ENCODE measurements around the gene UCN2. TPM values are rescaled to one million over a fixed set of nuclear protein-coding genes. Genes with fewer than 3 reads are reported as not detected.

The UCN2 gene
- total and polyA plus RNA-seq, 2 experiments from 2014 or later, result 0.95 to 1.1 TPM

DNA sequence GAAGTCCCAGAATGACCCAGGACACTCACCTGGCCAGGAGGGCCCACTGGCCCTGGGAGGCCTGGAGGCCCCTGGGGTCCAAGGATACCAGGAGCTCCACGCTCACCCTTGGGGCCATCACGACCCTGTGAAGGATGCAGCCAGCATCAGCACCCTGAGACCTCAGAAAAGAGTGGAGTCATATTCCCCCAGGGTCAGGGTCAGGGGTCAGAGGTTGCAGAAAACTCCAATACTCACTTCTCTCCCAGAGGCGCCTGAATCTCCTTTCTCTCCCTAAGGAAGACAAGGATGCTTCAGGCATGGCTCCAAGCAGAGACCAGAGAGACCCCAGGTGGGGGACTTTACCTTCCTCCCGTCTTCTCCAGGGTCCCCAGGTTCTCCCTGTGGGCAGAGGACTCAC is 13.1 kb upstream of the UCN2 start:
- Histone ChIP-seq H3K36me3 (peaks cover 17% of the 10 kb centered on the region), H3K27ac (no peak overlapping the region), H3K4me1 (ENCODE audit: low read depth) (no peaks in the 10 kb centered on the region), H3K27me3 (no peaks in the 10 kb centered on the region), H3K4me3 (no peak overlapping the region), H3K9me3 (ENCODE audit: low read depth) (no peaks in the 10 kb centered on the region)
- TF ChIP-seq, protein P1, sequence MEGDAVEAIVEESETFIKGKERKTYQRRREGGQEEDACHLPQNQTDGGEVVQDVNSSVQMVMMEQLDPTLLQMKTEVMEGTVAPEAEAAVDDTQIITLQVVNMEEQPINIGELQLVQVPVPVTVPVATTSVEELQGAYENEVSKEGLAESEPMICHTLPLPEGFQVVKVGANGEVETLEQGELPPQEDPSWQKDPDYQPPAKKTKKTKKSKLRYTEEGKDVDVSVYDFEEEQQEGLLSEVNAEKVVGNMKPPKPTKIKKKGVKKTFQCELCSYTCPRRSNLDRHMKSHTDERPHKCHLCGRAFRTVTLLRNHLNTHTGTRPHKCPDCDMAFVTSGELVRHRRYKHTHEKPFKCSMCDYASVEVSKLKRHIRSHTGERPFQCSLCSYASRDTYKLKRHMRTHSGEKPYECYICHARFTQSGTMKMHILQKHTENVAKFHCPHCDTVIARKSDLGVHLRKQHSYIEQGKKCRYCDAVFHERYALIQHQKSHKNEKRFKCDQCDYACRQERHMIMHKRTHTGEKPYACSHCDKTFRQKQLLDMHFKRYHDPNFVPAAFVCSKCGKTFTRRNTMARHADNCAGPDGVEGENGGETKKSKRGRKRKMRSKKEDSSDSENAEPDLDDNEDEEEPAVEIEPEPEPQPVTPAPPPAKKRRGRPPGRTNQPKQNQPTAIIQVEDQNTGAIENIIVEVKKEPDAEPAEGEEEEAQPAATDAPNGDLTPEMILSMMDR (IDR thresholded peaks at IDR 0.05; ENCODE audit: low read depth, low read length), result no peak
- no peak for DNase-seq (ENCODE audit: low read depth in 1 of 2, low spot score in 1 of 2)

DNA sequence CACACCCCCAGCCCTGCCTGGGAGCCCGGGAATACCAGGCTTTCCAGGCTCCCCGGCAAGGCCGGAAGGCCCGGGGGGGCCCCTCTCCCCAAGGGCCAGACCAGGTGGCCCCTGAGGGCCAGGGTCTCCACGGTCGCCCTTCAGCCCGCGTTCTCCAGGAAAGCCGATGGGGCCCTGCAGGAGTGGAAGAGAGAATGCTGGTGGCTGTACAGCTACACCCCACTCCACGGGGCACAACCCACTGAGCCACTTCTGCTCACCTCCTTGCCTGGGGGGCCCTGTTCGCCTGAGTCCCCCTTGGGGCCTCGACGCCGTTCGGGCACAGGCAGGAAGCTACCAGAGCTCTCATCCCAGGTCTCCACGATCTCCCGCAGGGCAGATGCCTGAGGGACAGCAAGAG is 11.8 kb upstream of the UCN2 start:
- H3K9me3 ChIP-seq (ENCODE audit: low read depth), result no peaks in the 10 kb centered on the region
- H3K36me3 ChIP-seq, result peaks cover 23% of the 10 kb centered on the region
- no peak overlapping the region for H3K4me3 ChIP-seq
- no peaks in the 10 kb centered on the region for H3K4me1 ChIP-seq (ENCODE audit: low read depth)
- TF ChIP-seq, protein P1 (IDR thresholded peaks at IDR 0.05; ENCODE audit: low read depth, low read length), result no peak
- no peak overlapping the region for H3K27ac ChIP-seq
- no peak for DNase-seq (ENCODE audit: low read depth in 1 of 2, low spot score in 1 of 2)
- H3K27me3 ChIP-seq, result no peaks in the 10 kb centered on the region

DNA sequence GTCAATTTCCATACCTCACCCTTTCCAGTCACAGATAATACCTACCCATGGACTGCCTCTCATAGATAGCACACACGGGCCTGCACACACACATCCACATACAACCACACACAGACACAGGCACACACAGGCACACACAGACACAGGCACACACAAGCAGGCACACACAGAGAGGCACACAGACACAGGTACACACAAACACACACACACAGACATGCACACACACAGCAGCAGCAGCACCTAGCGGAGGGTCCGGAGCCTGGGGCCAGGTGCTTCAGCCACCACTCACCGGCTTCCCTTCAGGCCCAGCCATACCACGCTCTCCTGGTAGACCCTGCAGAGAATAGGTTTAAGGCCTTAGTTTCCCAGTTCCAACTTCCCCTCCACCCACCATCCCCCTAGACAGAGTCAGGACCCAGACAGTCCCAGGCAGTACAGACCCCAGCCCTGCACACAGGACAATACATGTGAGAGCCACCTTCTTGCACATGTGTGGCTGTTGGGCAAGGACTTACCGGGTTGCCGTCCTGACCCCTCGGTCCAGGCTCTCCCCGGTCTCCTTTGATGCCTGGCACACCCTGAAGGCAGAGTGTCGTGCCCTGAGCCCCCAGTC is 10.5 kb upstream of the UCN2 start:
- no peaks in the 10 kb centered on the region for H3K4me1 ChIP-seq (ENCODE audit: low read depth)
- no peak overlapping the region for H3K27ac ChIP-seq
- H3K4me3 ChIP-seq, result no peak overlapping the region
- peaks cover 23% of the 10 kb centered on the region for H3K36me3 ChIP-seq
- TF ChIP-seq, protein P1 (IDR thresholded peaks at IDR 0.05; ENCODE audit: low read depth, low read length), result no peak
- no peaks in the 10 kb centered on the region for H3K27me3 ChIP-seq
- no peak for DNase-seq (ENCODE audit: low read depth in 1 of 2, low spot score in 1 of 2)
- no peaks in the 10 kb centered on the region for H3K9me3 ChIP-seq (ENCODE audit: low read depth)

DNA sequence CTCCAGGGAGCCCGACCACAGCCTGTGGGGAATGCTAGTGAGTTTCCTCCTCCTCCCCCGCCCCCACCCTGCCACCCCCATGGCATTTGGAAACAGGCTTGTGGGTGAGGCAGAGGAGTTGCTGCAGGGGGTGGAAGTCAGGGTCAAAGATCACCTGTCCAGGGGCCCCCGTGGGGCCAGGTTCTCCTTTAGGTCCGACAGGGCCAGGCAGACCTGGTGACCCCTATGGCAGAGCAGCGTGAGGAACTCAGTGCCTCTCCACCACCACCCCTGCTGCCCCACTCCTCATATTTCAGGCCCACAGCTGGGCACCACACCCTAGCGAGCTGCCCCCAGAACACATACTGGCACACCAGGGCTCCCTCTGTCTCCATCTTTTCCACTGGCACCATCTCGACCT is 8.9 kb upstream of the UCN2 start:
- TF ChIP-seq, protein P1 (IDR thresholded peaks at IDR 0.05; ENCODE audit: low read depth, low read length), result no peak
- Histone ChIP-seq H3K27me3 (no peaks in the 10 kb centered on the region), H3K27ac (no peak overlapping the region), H3K4me1 (ENCODE audit: low read depth) (no peaks in the 10 kb centered on the region), H3K36me3 (peaks cover 18% of the 10 kb centered on the region), H3K9me3 (ENCODE audit: low read depth) (no peaks in the 10 kb centered on the region), H3K4me3 (no peak overlapping the region)
- DNase-seq (ENCODE audit: low read depth in 1 of 2, low spot score in 1 of 2), result no peak

DNA sequence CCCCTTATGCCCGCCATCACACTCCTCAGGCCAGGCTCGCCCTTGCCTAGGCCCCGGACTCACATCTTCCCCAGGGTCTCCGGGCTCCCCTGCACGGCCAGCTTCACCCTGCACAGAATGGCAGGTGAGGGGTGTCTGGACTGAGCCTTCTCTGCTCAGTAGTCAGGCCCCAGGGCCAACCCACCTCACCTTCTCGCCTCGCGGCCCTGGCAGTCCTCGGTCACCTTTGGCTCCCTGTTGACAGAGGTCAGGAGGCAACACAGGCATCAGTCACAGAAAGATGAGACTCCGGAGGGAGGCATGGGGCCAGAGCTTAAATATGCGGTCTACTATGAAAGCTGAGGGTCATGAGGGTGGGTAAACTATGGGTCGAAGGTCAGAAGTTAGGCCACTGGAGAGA is 8.4 kb upstream of the UCN2 start:
- Histone ChIP-seq H3K4me1 (ENCODE audit: low read depth) (no peaks in the 10 kb centered on the region), H3K36me3 (peaks cover 12% of the 10 kb centered on the region), H3K27me3 (no peaks in the 10 kb centered on the region), H3K9me3 (ENCODE audit: low read depth) (no peaks in the 10 kb centered on the region), H3K4me3 (no peak overlapping the region), H3K27ac (no peak overlapping the region)
- TF ChIP-seq, protein P1 (IDR thresholded peaks at IDR 0.05; ENCODE audit: low read depth, low read length), result no peak
- DNase-seq (ENCODE audit: low read depth in 1 of 2, low spot score in 1 of 2), result no peak
